Measurements from ENCODE around the gene CDH12.
"Not testable (repeated sequence)": the region's sequence is repeated elsewhere in the genome, so short reads cannot be mapped to it uniquely, and the experiment has no call there.

CDH12 gene
- 0 reads per million in 2 donors for total RNA-seq

- no peak for DNase-seq
Observed at GRCh38 chr5:22852807-22853660, at the start of gene CDH12. TSS of gene CDH12 (minus strand) at chr5:22853344.

GRCh38 chr5:22901885-22902284 lies 48.7 kb upstream of the CDH12 start:
- DNase-seq: no peak

- no peak for DNase-seq
Observed at GRCh38 chr5:22900801-22901310, 47.7 kb upstream of the CDH12 start.

GRCh38 chr5:22899341-22899740 lies 46.2 kb upstream of the CDH12 start:
- no peak for DNase-seq

- DNase-seq: no peak
Observed at GRCh38 chr5:22896152-22896551, 43.0 kb upstream of the CDH12 start.

- DNase-seq: no peak
Observed at GRCh38 chr5:22892441-22892840, 39.3 kb upstream of the CDH12 start.

- no peak for DNase-seq
Observed at GRCh38 chr5:22889720-22890119, 36.6 kb upstream of the CDH12 start.

- no peak for DNase-seq
Observed at GRCh38 chr5:22887566-22887965, 34.4 kb upstream of the CDH12 start.

GRCh38 chr5:22858911-22859310 lies 5.8 kb upstream of the CDH12 start:
- DNase-seq: not testable (repeated sequence)

GRCh38 chr5:22855824-22856223 lies 2.7 kb upstream of the CDH12 start:
- no peak for DNase-seq

GRCh38 chr5:22850981-22851380 lies 2.2 kb downstream of the CDH12 start:
- DNase-seq: no peak

- no peak for DNase-seq
Observed at GRCh38 chr5:22846693-22847092, 6.5 kb downstream of the CDH12 start.

GRCh38 chr5:22844636-22845035 lies 8.5 kb downstream of the CDH12 start:
- no peak for DNase-seq

GRCh38 chr5:22844155-22844554 lies 9.0 kb downstream of the CDH12 start:
- no peak for DNase-seq

GRCh38 chr5:22842574-22842973 lies 10.6 kb downstream of the CDH12 start:
- no peak for DNase-seq

GRCh38 chr5:22837803-22838202 lies 15.3 kb downstream of the CDH12 start:
- DNase-seq: no peak

GRCh38 chr5:22835686-22836085 lies 17.5 kb downstream of the CDH12 start:
- no peak for DNase-seq

GRCh38 chr5:22793463-22793862 lies 59.7 kb downstream of the CDH12 start:
- DNase-seq: no peak

- DNase-seq: no peak
Observed at GRCh38 chr5:22787807-22788206, 65.3 kb downstream of the CDH12 start.

- DNase-seq: no peak
Observed at GRCh38 chr5:22787398-22787797, 65.7 kb downstream of the CDH12 start.

- no peak for DNase-seq
Observed at GRCh38 chr5:22780756-22781155, 72.4 kb downstream of the CDH12 start.

- DNase-seq: no peak
Observed at GRCh38 chr5:22779499-22779898, 73.6 kb downstream of the CDH12 start.

- DNase-seq: no peak
Observed at GRCh38 chr5:22776285-22776684, 76.9 kb downstream of the CDH12 start.

- DNase-seq: not testable (repeated sequence)
Observed at GRCh38 chr5:22774214-22774613, 78.9 kb downstream of the CDH12 start.

GRCh38 chr5:22764736-22765135 lies 88.4 kb downstream of the CDH12 start:
- no peak for DNase-seq
